Measurements from ENCODE around the gene TEDDM1. TPM values are rescaled to one million over a fixed set of nuclear protein-coding genes. Genes with fewer than 3 reads are reported as not detected.

Gene TEDDM1
- total RNA-seq, 1 donor from 2014 or later: not detected

- H3K4me3 ChIP-seq (ENCODE audit: low read depth, low read length): no peak overlapping the region
- FAIRE-seq: no peak
- no peaks in the 10 kb centered on the region for H3K36me3 ChIP-seq (ENCODE audit: control insufficient read depth, insufficient read depth, low read length)
- TF ChIP-seq CTCF (IDR thresholded peaks at IDR 0.05; ENCODE audit: insufficient read depth, low read length, severe bottlenecking): no peak
- H3K27me3 ChIP-seq (ENCODE audit: control insufficient read depth, insufficient read depth, low read length): no peaks in the 10 kb centered on the region
- DNase-seq (ENCODE audit: low read depth): no peak
Measured at GRCh38 chr1:182359645-182360044, 40.8 kb downstream of the TEDDM1 start.

GRCh38 chr1:182357913-182358312 is 42.6 kb downstream of the TEDDM1 start:
- H3K4me3 ChIP-seq (ENCODE audit: low read depth, low read length): no peak overlapping the region
- no peak for FAIRE-seq
- no peak for TF ChIP-seq CTCF (IDR thresholded peaks at IDR 0.05; ENCODE audit: insufficient read depth, low read length, severe bottlenecking)
- no peaks in the 10 kb centered on the region for H3K27me3 ChIP-seq (ENCODE audit: control insufficient read depth, insufficient read depth, low read length)
- no peaks in the 10 kb centered on the region for H3K36me3 ChIP-seq (ENCODE audit: control insufficient read depth, insufficient read depth, low read length)
- DNase-seq (ENCODE audit: low read depth): no peak

- H3K27me3 ChIP-seq (ENCODE audit: control insufficient read depth, insufficient read depth, low read length): no peaks in the 10 kb centered on the region
- no peak for TF ChIP-seq CTCF (IDR thresholded peaks at IDR 0.05; ENCODE audit: insufficient read depth, low read length, severe bottlenecking)
- DNase-seq (ENCODE audit: low read depth): no peak
- no peak for FAIRE-seq
- no peaks in the 10 kb centered on the region for H3K36me3 ChIP-seq (ENCODE audit: control insufficient read depth, insufficient read depth, low read length)
- no peak overlapping the region for H3K4me3 ChIP-seq (ENCODE audit: low read depth, low read length)
Measured at GRCh38 chr1:182357171-182357570, 43.3 kb downstream of the TEDDM1 start.

GRCh38 chr1:182355723-182356098 is 44.8 kb downstream of the TEDDM1 start:
- H3K4me3 ChIP-seq (ENCODE audit: low read depth, low read length): no peak overlapping the region
- no peak for FAIRE-seq
- no peaks in the 10 kb centered on the region for H3K36me3 ChIP-seq (ENCODE audit: control insufficient read depth, insufficient read depth, low read length)
- no peak for TF ChIP-seq CTCF (IDR thresholded peaks at IDR 0.05; ENCODE audit: insufficient read depth, low read length, severe bottlenecking)
- no peak for DNase-seq (ENCODE audit: low read depth)
- H3K27me3 ChIP-seq (ENCODE audit: control insufficient read depth, insufficient read depth, low read length): no peaks in the 10 kb centered on the region

GRCh38 chr1:182351790-182352364 is 48.6 kb downstream of the TEDDM1 start:
- Histone ChIP-seq H3K36me3 (ENCODE audit: control insufficient read depth, insufficient read depth, low read length) (no peaks in the 10 kb centered on the region), H3K27me3 (ENCODE audit: control insufficient read depth, insufficient read depth, low read length) (no peaks in the 10 kb centered on the region), H3K4me3 (ENCODE audit: low read depth, low read length) (no peak overlapping the region)
- FAIRE-seq: no peak
- no peak for TF ChIP-seq CTCF (IDR thresholded peaks at IDR 0.05; ENCODE audit: insufficient read depth, low read length, severe bottlenecking)
- no peak for DNase-seq (ENCODE audit: low read depth)

- no peak for FAIRE-seq
- no peaks in the 10 kb centered on the region for H3K36me3 ChIP-seq (ENCODE audit: control insufficient read depth, insufficient read depth, low read length)
- H3K4me3 ChIP-seq (ENCODE audit: low read depth, low read length): no peak overlapping the region
- DNase-seq (ENCODE audit: low read depth): no peak
- TF ChIP-seq CTCF (IDR thresholded peaks at IDR 0.05; ENCODE audit: insufficient read depth, low read length, severe bottlenecking): no peak
- no peaks in the 10 kb centered on the region for H3K27me3 ChIP-seq (ENCODE audit: control insufficient read depth, insufficient read depth, low read length)
Measured at GRCh38 chr1:182350839-182351238, 49.6 kb downstream of the TEDDM1 start.
